Heart left ventricle (tissue), 16 donors: ENCODE results near the gene RNF187. TPM values are rescaled to one million over a fixed set of nuclear protein-coding genes. Genes with fewer than 3 reads are reported as not detected.

Experiments used
- ATAC-seq, 4 donors: fragments of 200-7000 bp; cut with Tn5 transposase; one replicate each; pipeline ENCODE4 v1.9.1; 2020 to 2022; ENCODE audit warnings: moderate library complexity in 4 of 4, mild to moderate bottlenecking in 3 of 4, moderate number of reproducible peaks in 1 of 4
- DNase-seq, 5 donors: peaks; one replicate each; pipeline ENCODE4 v3.0.0-alpha.2; 2020
- H3K27ac ChIP-seq, 12 donors: fragments of 200-600 bp; sonication (generic) in 4 of 12; one replicate each; pipeline versions ENCODE4 v1.5.0 to v1.8.0; 2016 to 2022; ENCODE audit warnings: mild to moderate bottlenecking in 2 of 12
- H3K27me3 ChIP-seq, 9 donors: fragments of 200-600 bp; sonication (generic) in 2 of 9; one replicate each; pipeline versions ENCODE4 v1.5.1 to v1.8.0; 2016 to 2022; ENCODE audit warnings: mild to moderate bottlenecking in 3 of 9
- H3K36me3 ChIP-seq, 9 donors: fragments of 200-600 bp; sonication (generic) in 2 of 9; one replicate each; pipeline versions ENCODE4 v1.5.0 to v1.8.0; 2018 to 2022; ENCODE audit warnings: mild to moderate bottlenecking in 2 of 9
- H3K4me1 ChIP-seq, 12 donors: fragments of 200-600 bp; sonication (generic) in 4 of 12; one replicate each; pipeline versions ENCODE4 v1.5.0 to v1.8.0; 2016 to 2022; ENCODE audit warnings: mild to moderate bottlenecking in 3 of 12
- H3K4me3 ChIP-seq, 12 donors: fragments of 200-600 bp; sonication (generic) in 4 of 12; one replicate each; pipeline versions ENCODE4 v1.5.0 to v1.8.0; 2017 to 2022; ENCODE audit warnings: mild to moderate bottlenecking in 9 of 12, moderate library complexity in 4 of 12
- H3K9me3 ChIP-seq, 12 donors: fragments of 200-600 bp; sonication (generic) in 4 of 12; one replicate each; pipeline versions ENCODE4 v1.5.0 to v1.8.0; 2016 to 2022; ENCODE audit warnings: mild to moderate bottlenecking in 1 of 12
- CTCF ChIP-seq, 12 donors: fragments of 200-600 bp; sonication (generic) in 4 of 12; IDR thresholded peaks; one replicate each; pipeline versions ENCODE4 v1.5.0 to v1.8.0; 2018 to 2022; ENCODE audit warnings: antibody characterized with exemption in 12 of 12, mild to moderate bottlenecking in 5 of 12
- POLR2A ChIP-seq, 2 donors: fragments of 450-650 bp; IDR thresholded peaks; one replicate each; pipeline ENCODE4 v1.6.1; 2017; ENCODE audit warnings: antibody characterized with exemption in 2 of 2, mild to moderate bottlenecking in 2 of 2, moderate library complexity in 2 of 2
- WGBS, 4 donors: extraction: QIAGEN DNeasy Blood & Tissue Kit in 2 of 4; methylation state at CpG; one replicate each; pipeline versions ENCODE4 v1.1.5 to v1.1.7; 2013 to 2018; 5-methylcytosine and 5-hydroxymethylcytosine counted together
- intact Hi-C, 10 donors: fragments of 100-400 bp; cut with DNase I; formaldehyde crosslinking; loops; one replicate each; pipeline versions ENCODE4 v1.11.1 to v1.14.2; 2022
- microRNA-seq, 4 donors: library from miRNA; unstranded; fragments of <30 nt; microRNA quantifications; one replicate each; pipeline versions ENCODE4 to v1.2.0, GENCODE V29; 2017 to 2020
- polyA plus RNA-seq, 2 donors: library from polyadenylated mRNA; stranded (reverse); fragments of 200-250 nt; gene quantifications; one replicate each; pipeline ENCODE4 v1.2.3, GENCODE V29; 2013
- total RNA-seq, 9 donors: library from RNA; depleted of rRNA in 2 of 9; stranded (reverse); fragments of >200 nt in 2 of 9; fragmentation: NEBNext Ultra II Directional in 3 of 9; extraction: Animal tissue kit (Norgen Biotek cat#: 25700) in 3 of 9; gene quantifications; one replicate each; pipeline versions ENCODE4 v1.1.0 to v1.2.4, GENCODE V29; 2016 to 2023
- donor health status: ischemic (EF 13 %, LVEDD 7.1; RV severe dilation, severe dysfunction).
- donor health status: healthy with polysubstance abuse.
- donor health status: DM: no; HTN: yes; CAD: no.
- donor health status: DM: no; HTN: no; CAD: no.
- donor health status: ischemic (EF 25% LVEDD 6.9; RV normal size, moderate dysfunction).
- donor health status: ischemic (EF 25% LVEDD 5.7; RV mildly dilated, moderate dysfunction).
- donor health status: healthy.
- donor health status: DM: yes; HTN: yes; CAD: no.
- donor health status: ischemic (EF 35%, LVEDD 5.7; RV mildly dilated, moderate dysfunction).
- donor health status: nonischemic (EF 11% LVEDD 7.7; RV severe dilation, severe dysfunction).
- donor health status: DM: yes; HTN: yes; CAD: no.
- donor health status: PGD.
- donor health status: ischemic (EF 29% LVEDD 5.4; RV normal size, mild dysfunction).
- donor health status: nonischemic (EF 23%, LVEDD 6.1; RV moderate dilation, normal function).

RNF187 gene
- total and polyA plus RNA-seq, 11 donors: 26.1 to 96.3 (median 70.6) TPM

- Histone ChIP-seq H3K36me3 (no peaks in the 10 kb centered on the region), H3K27ac (no peak overlapping the region), H3K4me1 (peaks cover 0 to 14% (median 1%) of the 10 kb centered on the region in 12 donors), H3K4me3 (no peak overlapping the region), H3K9me3 (no peaks in the 10 kb centered on the region), H3K27me3 (no peaks in the 10 kb centered on the region)
- no peak for ATAC-seq
- no peak for DNase-seq
- no peak for TF ChIP-seq POLR2A (IDR thresholded peaks at IDR 0.05)
- TF ChIP-seq CTCF (IDR thresholded peaks at IDR 0.05): no peak
- WGBS, 4 donors: 55 to 64% (median 61%) methylated on average over 5 to 7 of the region's 7 CpGs
- intact Hi-C loops: no loop called here
Observed at GRCh38 chr1:228544021-228544850, 57.1 kb downstream of the RNF187 start.

GRCh38 chr1:228544921-228545591 lies 57.9 kb downstream of the RNF187 start:
- no peaks in the 10 kb centered on the region for H3K36me3 ChIP-seq
- no peak for DNase-seq
- no peak overlapping the region for H3K27ac ChIP-seq
- H3K4me1 ChIP-seq: peaks cover 0 to 14% (median 1%) of the 10 kb centered on the region in 12 donors
- intact Hi-C loops: no loop called here
- no peak for ATAC-seq
- TF ChIP-seq CTCF (IDR thresholded peaks at IDR 0.05) (no peak), POLR2A (IDR thresholded peaks at IDR 0.05) (no peak)
- WGBS, 4 donors: 55 to 70% (median 59%) methylated on average over 4 of the region's 4 CpGs
- no peaks in the 10 kb centered on the region for H3K9me3 ChIP-seq
- H3K4me3 ChIP-seq: no peak overlapping the region
- H3K27me3 ChIP-seq: no peaks in the 10 kb centered on the region

Small RNA genes within 50 kb of the gene (microRNA-seq; reads per million reads assigned to microRNA genes)
- gene MIR4666A: 0 reads per million in 4 donors

Other genes with a start within 250 kb of the RNF187 start
- gene TRIM11, start 80.5 kb upstream of the RNF187 start, total RNA-seq: 10 to 100 TPM in 4 of 9 donors, 1 to 10 TPM in 5; 6.7 to 13.8 (median 8.4) TPM
- gene TRIM11, start 80.5 kb upstream of the RNF187 start, polyA plus RNA-seq: 1 to 10 TPM; 4.7 to 9.8 TPM
- 1 to 10 TPM in 1 of 9 donors, under 1 TPM in 5, not detected in 3; 0.27 to 1.7 (median 0.57) TPM for gene TRIM17, start 70.5 kb upstream of the RNF187 start, total RNA-seq
- gene TRIM17, start 70.5 kb upstream of the RNF187 start, polyA plus RNA-seq: under 1 TPM; 0.08 to 0.11 TPM
- gene RHOU, start 248.1 kb downstream of the RNF187 start, total RNA-seq: 10 to 100 TPM in 2 of 9 donors, 1 to 10 TPM in 7; 2.1 to 20.5 (median 2.9) TPM
- 1 to 10 TPM; 1.3 to 3.1 TPM for gene RHOU, start 248.1 kb downstream of the RNF187 start, polyA plus RNA-seq